Measurements from ENCODE around the gene PDE6D. TPM values are rescaled to one million over a fixed set of nuclear protein-coding genes. Genes with fewer than 3 reads are reported as not detected.

PDE6D gene
- polyA plus RNA-seq, 3 donors, result 28.4 to 54.6 (median 50.5) TPM

DNA sequence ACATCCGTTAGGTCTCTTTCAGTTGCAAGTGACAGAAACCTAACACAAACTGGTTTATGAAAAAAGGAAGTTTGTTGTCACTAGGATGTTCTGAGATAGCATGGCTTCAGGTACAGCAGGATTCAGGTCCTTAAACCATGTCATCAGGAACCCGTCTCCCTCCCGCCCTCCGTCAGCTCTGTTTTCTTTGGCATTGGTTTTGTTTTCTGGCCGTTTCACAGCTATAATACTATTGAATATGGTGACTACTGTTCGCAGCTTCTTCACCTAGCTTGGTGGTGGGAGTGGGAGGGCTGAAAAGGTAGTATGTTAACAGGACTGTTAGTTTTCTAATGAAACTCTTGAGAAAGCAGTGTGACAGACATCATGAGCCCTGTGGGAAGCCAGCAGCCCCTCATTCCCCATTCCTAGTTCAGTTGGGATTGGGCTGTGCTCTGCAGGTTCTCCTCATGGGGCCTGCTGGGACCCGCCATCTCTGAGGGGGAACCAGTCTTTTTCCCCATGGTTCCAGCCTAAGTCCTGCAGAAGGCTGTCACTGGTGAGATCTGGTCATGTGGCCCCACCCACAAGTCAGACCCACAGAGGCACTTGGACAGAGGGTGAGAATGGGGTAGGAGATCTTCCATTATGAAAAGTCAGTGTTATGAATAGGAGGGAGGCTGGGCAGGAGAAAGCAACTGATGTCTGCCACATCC, 60.6 kb downstream of the PDE6D start:
- no peak for DNase-seq
- Histone ChIP-seq H4K20me1 (ENCODE audit: insufficient read depth, low read length) (no peaks in the 10 kb centered on the region), H3K79me2 (ENCODE audit: insufficient read depth, low read length) (no peaks in the 10 kb centered on the region), H3K27ac (ENCODE audit: low read depth in 1 of 2, low read length in 2 of 2) (no peak overlapping the region), H3K4me3 (replicated peaks in 1 of 3; ENCODE audit: low read depth in 2 of 3, low read length in 3 of 3) (no peak overlapping the region), H3K9ac (ENCODE audit: insufficient read depth, low read length, poor library complexity, severe bottlenecking) (no peak overlapping the region), H3K9me3 (replicated peaks in 1 of 2; ENCODE audit: control insufficient read depth in 1 of 2, insufficient read depth in 1 of 2, low read length in 2 of 2) (peaks cover 0 to 8% of the 10 kb centered on the region in 2 donors), H3K4me2 (replicated peaks; ENCODE audit: extremely low read depth, low read length, poor library complexity, severe bottlenecking) (no peak overlapping the region), H3K27me3 (ENCODE audit: control insufficient read depth in 2 of 2, insufficient read depth in 2 of 2, low read length in 2 of 2) (peaks cover 0 to 11% of the 10 kb centered on the region in 2 donors), H3K4me1 (ENCODE audit: control insufficient read depth in 1 of 2, insufficient read depth in 2 of 2, low read length in 2 of 2) (peaks cover 14 to 22% of the 10 kb centered on the region in 2 donors), H3K36me3 (replicated peaks in 1 of 2; ENCODE audit: control insufficient read depth in 1 of 2, insufficient read depth in 2 of 2, low read length in 2 of 2) (no peaks in the 10 kb centered on the region), H2AFZ (ENCODE audit: insufficient read depth, low read depth, low read length, poor library complexity, severe bottlenecking) (no peak overlapping the region)
- Mint-ChIP-seq H3K27ac (peak overlapping the region in 1 of 7 donors; percentile 22), H3K27me3 (ENCODE audit: low read depth in 3 of 3) (peaks cover 7 to 24% (median 11%) of the 10 kb centered on the region in 3 donors), H3K4me3 (no peak overlapping the region), H3K4me1 (peaks cover 21% of the 10 kb centered on the region), H3K36me3 (peaks cover 3% of the 10 kb centered on the region in 2 donors), H3K9me3 (peaks cover 3 to 10% (median 8%) of the 10 kb centered on the region in 7 donors)
- intact Hi-C loops (cut with micrococcal nuclease), result no loop called here
- WGBS (ENCODE audit: insufficient coverage), result 90% methylated on average over 2 of the region's 7 CpGs
- TF ChIP-seq, protein P1, sequence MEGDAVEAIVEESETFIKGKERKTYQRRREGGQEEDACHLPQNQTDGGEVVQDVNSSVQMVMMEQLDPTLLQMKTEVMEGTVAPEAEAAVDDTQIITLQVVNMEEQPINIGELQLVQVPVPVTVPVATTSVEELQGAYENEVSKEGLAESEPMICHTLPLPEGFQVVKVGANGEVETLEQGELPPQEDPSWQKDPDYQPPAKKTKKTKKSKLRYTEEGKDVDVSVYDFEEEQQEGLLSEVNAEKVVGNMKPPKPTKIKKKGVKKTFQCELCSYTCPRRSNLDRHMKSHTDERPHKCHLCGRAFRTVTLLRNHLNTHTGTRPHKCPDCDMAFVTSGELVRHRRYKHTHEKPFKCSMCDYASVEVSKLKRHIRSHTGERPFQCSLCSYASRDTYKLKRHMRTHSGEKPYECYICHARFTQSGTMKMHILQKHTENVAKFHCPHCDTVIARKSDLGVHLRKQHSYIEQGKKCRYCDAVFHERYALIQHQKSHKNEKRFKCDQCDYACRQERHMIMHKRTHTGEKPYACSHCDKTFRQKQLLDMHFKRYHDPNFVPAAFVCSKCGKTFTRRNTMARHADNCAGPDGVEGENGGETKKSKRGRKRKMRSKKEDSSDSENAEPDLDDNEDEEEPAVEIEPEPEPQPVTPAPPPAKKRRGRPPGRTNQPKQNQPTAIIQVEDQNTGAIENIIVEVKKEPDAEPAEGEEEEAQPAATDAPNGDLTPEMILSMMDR (IDR thresholded peaks at IDR 0.05), result no peak

DNA sequence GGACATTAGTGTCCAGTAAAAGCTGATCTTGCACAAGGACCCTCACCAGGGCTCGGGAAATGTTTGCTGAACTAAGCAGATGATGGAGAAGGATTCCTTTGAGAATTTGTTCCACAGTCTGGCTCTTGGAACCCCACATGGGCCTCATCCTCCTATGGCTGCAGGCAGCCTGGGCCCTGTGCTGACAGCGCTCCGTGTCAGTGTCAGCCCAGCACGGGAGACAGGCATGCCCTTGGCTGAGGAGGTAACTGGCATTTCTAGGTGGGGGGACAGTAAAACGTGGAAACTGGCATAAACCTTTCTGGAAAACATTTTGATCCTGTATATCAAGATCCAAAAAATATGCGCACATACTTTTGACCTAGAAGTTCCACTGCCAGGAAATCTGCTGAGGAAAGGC, 62.3 kb downstream of the PDE6D start:
- Histone ChIP-seq H3K4me1 (ENCODE audit: control insufficient read depth in 1 of 2, insufficient read depth in 2 of 2, low read length in 2 of 2) (peaks cover 18 to 26% of the 10 kb centered on the region in 2 donors), H4K20me1 (ENCODE audit: insufficient read depth, low read length) (peaks cover 15% of the 10 kb centered on the region), H3K27ac (ENCODE audit: low read depth in 1 of 2, low read length in 2 of 2) (no peak overlapping the region), H2AFZ (ENCODE audit: insufficient read depth, low read depth, low read length, poor library complexity, severe bottlenecking) (no peak overlapping the region), H3K27me3 (ENCODE audit: control insufficient read depth in 2 of 2, insufficient read depth in 2 of 2, low read length in 2 of 2) (peaks cover 0 to 11% of the 10 kb centered on the region in 2 donors), H3K36me3 (replicated peaks in 1 of 2; ENCODE audit: control insufficient read depth in 1 of 2, insufficient read depth in 2 of 2, low read length in 2 of 2) (no peaks in the 10 kb centered on the region), H3K9ac (ENCODE audit: insufficient read depth, low read length, poor library complexity, severe bottlenecking) (no peak overlapping the region), H3K9me3 (replicated peaks in 1 of 2; ENCODE audit: control insufficient read depth in 1 of 2, insufficient read depth in 1 of 2, low read length in 2 of 2) (peaks cover 0 to 8% of the 10 kb centered on the region in 2 donors), H3K4me3 (replicated peaks in 1 of 3; ENCODE audit: low read depth in 2 of 3, low read length in 3 of 3) (no peak overlapping the region), H3K4me2 (replicated peaks; ENCODE audit: extremely low read depth, low read length, poor library complexity, severe bottlenecking) (no peak overlapping the region), H3K79me2 (ENCODE audit: insufficient read depth, low read length) (no peaks in the 10 kb centered on the region)
- Mint-ChIP-seq H3K27ac (no peak overlapping the region), H3K4me3 (no peak overlapping the region), H3K27me3 (ENCODE audit: low read depth in 3 of 3) (peaks cover 7 to 24% (median 11%) of the 10 kb centered on the region in 3 donors), H3K4me1 (peaks cover 26% of the 10 kb centered on the region), H3K36me3 (peaks cover 3 to 8% of the 10 kb centered on the region in 2 donors), H3K9me3 (peaks cover 3 to 10% (median 8%) of the 10 kb centered on the region in 7 donors)
- DNase-seq, result no peak
- intact Hi-C loops (cut with micrococcal nuclease), result loop anchor here (5.0 to 10.0 kb wide), 3 partner anchors 36 to 204 kb away; no protein-coding TSS in a partner anchor
- TF ChIP-seq, protein P1 (IDR thresholded peaks at IDR 0.05), result no peak
- WGBS (ENCODE audit: insufficient coverage), result 93% methylated on average over 5 of the region's 6 CpGs
